ENCODE measurements around the gene LMNB1. TPM values are rescaled to one million over a fixed set of nuclear protein-coding genes. Genes with fewer than 3 reads are reported as not detected.

The LMNB1 gene
- total RNA-seq, 1 experiment from 2014 or later, result 211 TPM

GRCh38 chr5:126854526-126855110, 77.7 kb downstream of the LMNB1 start:
- H3K27ac ChIP-seq (ENCODE audit: insufficient read length, low read depth, low read length), result no peak overlapping the region
- H2AK5ac ChIP-seq (ENCODE audit: insufficient read length, low read length), result no peak overlapping the region
- no peak overlapping the region for H2BK120ac ChIP-seq (ENCODE audit: low read depth, low read length, poor library complexity, severe bottlenecking)
- no peak overlapping the region for H2BK15ac ChIP-seq (ENCODE audit: low read depth, low read length)
- no peak overlapping the region for H4K91ac ChIP-seq (ENCODE audit: insufficient read length, low read depth, low read length)
- no peak overlapping the region for H3K4me2 ChIP-seq (ENCODE audit: insufficient read depth, insufficient read length, low read length)
- no peak overlapping the region for H4K8ac ChIP-seq (replicated peaks; ENCODE audit: insufficient read length, low read depth, low read length)
- no peak overlapping the region for H3K23ac ChIP-seq (ENCODE audit: insufficient read length, low read depth, low read length)
- no peaks in the 10 kb centered on the region for H3K23me2 ChIP-seq (ENCODE audit: insufficient read length, low read depth, low read length, poor library complexity, severe bottlenecking)
- WGBS (ENCODE audit: extremely low coverage, insufficient read length, low lambda C conversion rate), result no CpG with 5 or more reads among the region's 35 CpGs
- no peak overlapping the region for H3K56ac ChIP-seq (ENCODE audit: insufficient read length, low read depth, low read length)
- H3K4ac ChIP-seq (ENCODE audit: low read depth, low read length), result no peak overlapping the region
- H3K27me3 ChIP-seq (ENCODE audit: insufficient read depth, low read length), result no peaks in the 10 kb centered on the region
- no peak overlapping the region for H3K18ac ChIP-seq (ENCODE audit: insufficient read length, low read depth, low read length)
- no peak overlapping the region for H3K9ac ChIP-seq (ENCODE audit: extremely low read depth, insufficient read length, low read length)
- H3K79me2 ChIP-seq (ENCODE audit: insufficient read depth, low read length), result no peaks in the 10 kb centered on the region
- H3K79me1 ChIP-seq (ENCODE audit: insufficient read depth, low read depth, low read length, poor library complexity, severe bottlenecking), result no peaks in the 10 kb centered on the region
- H3K4me3 Mint-ChIP-seq, result no peak overlapping the region
- H2AFZ ChIP-seq (ENCODE audit: low read length), result no peak overlapping the region
- peaks cover 40 to 42% of the 10 kb centered on the region in 2 experiments for H3K4me1 Mint-ChIP-seq
- DNase-seq, result no peak
- no peaks in the 10 kb centered on the region for H4K20me1 ChIP-seq (ENCODE audit: control insufficient read depth, insufficient read depth, insufficient read length)
- H2BK5ac ChIP-seq (ENCODE audit: insufficient read length, low read length), result no peak overlapping the region
- H3K4me1 ChIP-seq (ENCODE audit: insufficient read depth, low read length), result peaks cover 13% of the 10 kb centered on the region
- no peak overlapping the region for H4K5ac ChIP-seq (ENCODE audit: insufficient read length, low read depth, low read length)
- TF ChIP-seq, protein P1, sequence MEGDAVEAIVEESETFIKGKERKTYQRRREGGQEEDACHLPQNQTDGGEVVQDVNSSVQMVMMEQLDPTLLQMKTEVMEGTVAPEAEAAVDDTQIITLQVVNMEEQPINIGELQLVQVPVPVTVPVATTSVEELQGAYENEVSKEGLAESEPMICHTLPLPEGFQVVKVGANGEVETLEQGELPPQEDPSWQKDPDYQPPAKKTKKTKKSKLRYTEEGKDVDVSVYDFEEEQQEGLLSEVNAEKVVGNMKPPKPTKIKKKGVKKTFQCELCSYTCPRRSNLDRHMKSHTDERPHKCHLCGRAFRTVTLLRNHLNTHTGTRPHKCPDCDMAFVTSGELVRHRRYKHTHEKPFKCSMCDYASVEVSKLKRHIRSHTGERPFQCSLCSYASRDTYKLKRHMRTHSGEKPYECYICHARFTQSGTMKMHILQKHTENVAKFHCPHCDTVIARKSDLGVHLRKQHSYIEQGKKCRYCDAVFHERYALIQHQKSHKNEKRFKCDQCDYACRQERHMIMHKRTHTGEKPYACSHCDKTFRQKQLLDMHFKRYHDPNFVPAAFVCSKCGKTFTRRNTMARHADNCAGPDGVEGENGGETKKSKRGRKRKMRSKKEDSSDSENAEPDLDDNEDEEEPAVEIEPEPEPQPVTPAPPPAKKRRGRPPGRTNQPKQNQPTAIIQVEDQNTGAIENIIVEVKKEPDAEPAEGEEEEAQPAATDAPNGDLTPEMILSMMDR (conservative IDR thresholded peaks at IDR 0.05), result no peak
- no peaks in the 10 kb centered on the region for H3K9me3 ChIP-seq (ENCODE audit: control insufficient read depth, low read depth, low read length)
- H2BK12ac ChIP-seq (ENCODE audit: insufficient read length, low read depth, low read length), result no peak overlapping the region
- H3K27me3 Mint-ChIP-seq (ENCODE audit: low read depth), result no peaks in the 10 kb centered on the region
- no peak overlapping the region; a peak in 1 of 7 replicates for H3K27ac Mint-ChIP-seq
- no peak overlapping the region for H3K14ac ChIP-seq (ENCODE audit: insufficient read depth, low read length)
- peaks cover 3 to 8% of the 10 kb centered on the region in 2 experiments; a peak in 3 of 5 replicates for H3K9me3 Mint-ChIP-seq
- no peak overlapping the region for H2BK20ac ChIP-seq (ENCODE audit: low read depth, low read length, poor library complexity, severe bottlenecking)
- H3K36me3 Mint-ChIP-seq (ENCODE audit: insufficient read depth in 1 of 3, low read depth in 3 of 3), result peaks cover 30 to 35% (median 32%) of the 10 kb centered on the region in 3 experiments
- H3T11ph ChIP-seq (ENCODE audit: low read length), result no peak overlapping the region

Measured in H9 (cell line).